OCI-LY7 (cell line): ENCODE results near the gene CNOT10.

Experiments
- CTCF ChIP-seq: fragments of 200-600 bp; sonication (generic); conservative IDR thresholded peaks from 2 replicates; pipeline ENCODE4 v1.5.1; 2014; ENCODE audit warnings: mild to moderate bottlenecking, antibody characterized with exemption, low read length, moderate library complexity, mixed read lengths
- EZH2phosphoT487 ChIP-seq: fragments of 200-600 bp; sonication (generic); IDR thresholded peaks from 2 replicates; pipeline ENCODE4 v1.6.1; 2018; ENCODE audit warnings: low read depth, borderline replicate concordance, mild to moderate bottlenecking, mixed run types, antibody characterized with exemption, low read length, moderate library complexity, mixed read lengths

- TF ChIP-seq CTCF (no peak), EZH2phosphoT487 (no peak)
These were observed 136.8 kb downstream of the CNOT10 start for GRCh38 chr3:32821686-32822296.
